ENCODE measurements around the gene CCR2. TPM values are rescaled to one million over a fixed set of nuclear protein-coding genes. Genes with fewer than 3 reads are reported as not detected.

CCR2 gene
- total RNA-seq, 1 experiment from 2014 or later: not detected

- Histone ChIP-seq H3K4me3 (no peak overlapping the region), H3F3A (ENCODE audit: insufficient read depth, low read depth) (0 out of 2 replicates have a peak, but pooled peaks cover 4% of the 10 kb centered on the region), H3K4me1 (replicated peaks; ENCODE audit: insufficient read depth) (peaks cover 19% of the 10 kb centered on the region), H4K20me1 (ENCODE audit: insufficient read depth) (no peaks in the 10 kb centered on the region), H3K4me2 (no peak overlapping the region), H3K79me2 (ENCODE audit: low read depth) (no peaks in the 10 kb centered on the region), H3K36me3 (ENCODE audit: low read depth) (no peaks in the 10 kb centered on the region), H3K9me2 (ENCODE audit: insufficient read depth) (no peaks in the 10 kb centered on the region), H2AFZ (no peak overlapping the region), H3K9me3 (ENCODE audit: insufficient read depth, low read depth) (no peaks in the 10 kb centered on the region), H3K27me3 (ENCODE audit: insufficient read depth, low read depth) (no peaks in the 10 kb centered on the region), H3K27ac (no peak overlapping the region)
- intact Hi-C loops (cut with micrococcal nuclease; ENCODE audit: unreplicated experiment): no loop called here
- no peak for DNase-seq
- POLR2A ChIA-PET (ENCODE audit: unreplicated experiment): interaction anchor here (0.6 kb wide), 1 partner anchor 134 kb away, joined by 4 read pairs; no protein-coding TSS in a partner anchor
- no TSS peak for BruUV-seq (replicated peaks)
- TF ChIP-seq EZH2 (IDR thresholded peaks at IDR 0.05; ENCODE audit: low read depth): no peak
- CTCF ChIA-PET: interaction anchor here (0.8 to 1.5 kb wide), 2 partner anchors 284 to 430 kb away, joined by 4 to 5 read pairs; no protein-coding TSS in a partner anchor
These were observed 14.7 kb downstream of the CCR2 start for GRCh38 chr3:46368569-46368968.

GRCh38 chr3:46369151-46369550 lies 15.2 kb downstream of the CCR2 start:
- Histone ChIP-seq H3K27me3 (ENCODE audit: insufficient read depth, low read depth) (no peaks in the 10 kb centered on the region), H3K9me2 (ENCODE audit: insufficient read depth) (no peaks in the 10 kb centered on the region), H3K27ac (no peak overlapping the region), H3K4me3 (no peak overlapping the region), H3K4me2 (no peak overlapping the region), H3K4me1 (replicated peaks; ENCODE audit: insufficient read depth) (peaks cover 19% of the 10 kb centered on the region), H3K36me3 (ENCODE audit: low read depth) (no peaks in the 10 kb centered on the region), H4K20me1 (ENCODE audit: insufficient read depth) (no peaks in the 10 kb centered on the region), H3F3A (ENCODE audit: insufficient read depth, low read depth) (0 out of 2 replicates have a peak, but pooled peaks cover 4% of the 10 kb centered on the region), H2AFZ (no peak overlapping the region), H3K79me2 (ENCODE audit: low read depth) (no peaks in the 10 kb centered on the region), H3K9me3 (ENCODE audit: insufficient read depth, low read depth) (no peaks in the 10 kb centered on the region)
- ChIA-PET CTCF (interaction anchor here (0.5 to 1.5 kb wide), 3 partner anchors 285 to 709 kb away, joined by 4 to 13 read pairs (median 5); no protein-coding TSS in a partner anchor), POLR2A (ENCODE audit: unreplicated experiment) (interaction anchor here (0.6 kb wide), 2 partner anchors 40 to 134 kb away, joined by 3 to 4 read pairs; no protein-coding TSS in a partner anchor)
- BruUV-seq (replicated peaks): no TSS peak
- no peak for DNase-seq
- intact Hi-C loops (cut with micrococcal nuclease; ENCODE audit: unreplicated experiment): no loop called here
- no peak for TF ChIP-seq CTCF (conservative IDR thresholded peaks at IDR 0.05)
- TF ChIP-seq EZH2 (IDR thresholded peaks at IDR 0.05; ENCODE audit: low read depth): no peak

GRCh38 chr3:46369675-46370132 lies 15.8 kb downstream of the CCR2 start:
- Histone ChIP-seq H3K27me3 (ENCODE audit: insufficient read depth, low read depth) (no peaks in the 10 kb centered on the region), H2AFZ (no peak overlapping the region), H4K20me1 (ENCODE audit: insufficient read depth) (no peaks in the 10 kb centered on the region), H3K9me3 (ENCODE audit: insufficient read depth, low read depth) (no peaks in the 10 kb centered on the region), H3K9me2 (ENCODE audit: insufficient read depth) (no peaks in the 10 kb centered on the region), H3K36me3 (ENCODE audit: low read depth) (no peaks in the 10 kb centered on the region), H3F3A (ENCODE audit: insufficient read depth, low read depth) (0 out of 2 replicates have a peak, but pooled peaks cover 4% of the 10 kb centered on the region), H3K4me2 (no peak overlapping the region), H3K4me1 (replicated peaks; ENCODE audit: insufficient read depth) (peaks cover 19% of the 10 kb centered on the region), H3K79me2 (ENCODE audit: low read depth) (no peaks in the 10 kb centered on the region), H3K27ac (no peak overlapping the region), H3K4me3 (no peak overlapping the region)
- BruUV-seq (replicated peaks): no TSS peak
- intact Hi-C loops (cut with micrococcal nuclease; ENCODE audit: unreplicated experiment): loop anchor here (10.0 kb wide), 1 partner anchor 1335 kb away; no protein-coding TSS in a partner anchor
- POLR2A ChIA-PET (ENCODE audit: unreplicated experiment): interaction anchor here (0.6 kb wide), 1 partner anchor 40 kb away, joined by 3 read pairs; no protein-coding TSS in a partner anchor
- DNase-seq: no peak
- CTCF ChIA-PET: interaction anchor here (0.6 to 1.5 kb wide), 2 partner anchors 286 to 431 kb away, joined by 3 to 4 read pairs; no protein-coding TSS in a partner anchor
- TF ChIP-seq CTCF (conservative IDR thresholded peaks at IDR 0.05): no peak
- TF ChIP-seq EZH2 (IDR thresholded peaks at IDR 0.05; ENCODE audit: low read depth): no peak
